HL-60 (cell line): ENCODE results near the gene HOXD13.

ENCODE experiments used
- DNase-seq, 2 experiments: peaks; one replicate each; pipeline ENCODE4 v3.0.0-alpha.2; 2010 to 2020; ENCODE audit warnings: low read depth in 1 of 2, low spot score in 1 of 2
- H3K27ac ChIP-seq: fragments of 250-450 bp; sonication (Bioruptor Pico); replicated peaks from 2 replicates; pipeline ENCODE4 v1.5.1; 2020; ENCODE audit warnings: mild to moderate bottlenecking, moderate library complexity
- H3K27me3 ChIP-seq: fragments of 250-450 bp; sonication (Bioruptor Pico); 2 replicates; pipeline ENCODE4 v1.5.1; 2021; ENCODE audit warnings: mild to moderate bottlenecking, moderate library complexity; ENCODE audit not compliant: insufficient read depth, poor library complexity, severe bottlenecking
- H3K4me3 ChIP-seq: replicated peaks from 2 replicates; pipeline ENCODE4 v1.5.1; 2011; ENCODE audit warnings: mild to moderate bottlenecking, control low read depth, low read length; ENCODE audit not compliant: insufficient read depth
- GABPA ChIP-seq: IDR thresholded peaks from 2 replicates; pipeline ENCODE4 v1.6.1; 2012; ENCODE audit warnings: low read depth
- POLR2AphosphoS5 ChIP-seq: IDR thresholded peaks from 2 replicates; pipeline ENCODE4 v1.6.1; 2012; ENCODE audit warnings: low read depth
- REST ChIP-seq: IDR thresholded peaks from 2 replicates; pipeline ENCODE4 v1.6.1; 2012; ENCODE audit warnings: low read depth; ENCODE audit not compliant: insufficient replicate concordance
- SPI1 ChIP-seq: IDR thresholded peaks from 2 replicates; pipeline ENCODE4 v1.6.1; 2012; ENCODE audit warnings: low read depth, mild to moderate bottlenecking, borderline replicate concordance
- TF ChIP-seq, protein P1 (sequence below): IDR thresholded peaks from one replicate; pipeline ENCODE4 v1.5.1; 2011; ENCODE audit warnings: low read length, control low read depth, inconsistent platforms; ENCODE audit not compliant: insufficient read depth

Gene HOXD13

DNA sequence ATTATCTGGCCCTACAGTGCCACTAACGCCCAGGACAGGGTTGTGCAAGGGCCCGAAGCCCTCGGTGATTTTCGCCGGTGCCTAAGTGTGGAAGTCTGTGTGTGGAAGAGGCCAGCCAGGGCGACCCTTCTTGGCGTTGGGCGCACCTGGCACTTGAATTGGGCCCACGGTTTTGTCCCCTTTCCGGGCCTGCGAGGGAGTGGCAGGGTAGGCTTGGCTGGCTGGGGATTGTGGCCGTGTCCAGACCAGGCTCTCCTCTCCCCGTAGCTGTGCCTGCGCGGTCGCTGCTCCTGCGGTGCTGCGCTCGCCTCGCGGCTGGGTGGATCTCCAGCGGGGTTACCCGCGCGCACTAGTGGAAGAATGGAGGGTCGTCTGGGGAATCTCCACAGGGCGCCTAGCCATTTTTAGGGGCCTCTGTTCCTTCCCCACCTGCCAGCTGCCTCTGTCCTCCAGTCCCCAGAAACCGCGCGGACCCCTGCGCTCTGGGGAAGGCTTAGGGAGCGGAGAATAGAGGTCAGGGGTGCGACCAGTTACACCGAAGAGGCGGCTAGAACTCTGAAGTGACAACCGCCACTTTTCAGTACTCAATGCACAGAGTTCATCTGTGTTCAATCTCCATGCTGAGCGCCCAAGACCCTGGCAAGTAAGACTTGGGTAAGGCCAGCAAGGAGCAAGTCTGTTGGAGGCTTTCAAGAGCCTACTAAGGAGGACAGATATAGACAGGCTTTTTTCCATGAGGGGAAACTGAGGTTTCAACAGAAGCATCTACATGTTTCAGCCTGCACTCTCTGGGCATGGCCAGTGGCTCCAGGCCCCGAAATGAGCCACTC is 24.7 kb upstream of the HOXD13 start:
- DNase-seq = no peak
- Histone ChIP-seq H3K27me3 (peaks cover 64% of the 10 kb centered on the region), H3K27ac (no peak overlapping the region), H3K4me3 (no peak overlapping the region)
- TF ChIP-seq REST (no peak), GABPA (no peak), POLR2AphosphoS5 (no peak), SPI1 (no peak)
- TF ChIP-seq, protein P1, sequence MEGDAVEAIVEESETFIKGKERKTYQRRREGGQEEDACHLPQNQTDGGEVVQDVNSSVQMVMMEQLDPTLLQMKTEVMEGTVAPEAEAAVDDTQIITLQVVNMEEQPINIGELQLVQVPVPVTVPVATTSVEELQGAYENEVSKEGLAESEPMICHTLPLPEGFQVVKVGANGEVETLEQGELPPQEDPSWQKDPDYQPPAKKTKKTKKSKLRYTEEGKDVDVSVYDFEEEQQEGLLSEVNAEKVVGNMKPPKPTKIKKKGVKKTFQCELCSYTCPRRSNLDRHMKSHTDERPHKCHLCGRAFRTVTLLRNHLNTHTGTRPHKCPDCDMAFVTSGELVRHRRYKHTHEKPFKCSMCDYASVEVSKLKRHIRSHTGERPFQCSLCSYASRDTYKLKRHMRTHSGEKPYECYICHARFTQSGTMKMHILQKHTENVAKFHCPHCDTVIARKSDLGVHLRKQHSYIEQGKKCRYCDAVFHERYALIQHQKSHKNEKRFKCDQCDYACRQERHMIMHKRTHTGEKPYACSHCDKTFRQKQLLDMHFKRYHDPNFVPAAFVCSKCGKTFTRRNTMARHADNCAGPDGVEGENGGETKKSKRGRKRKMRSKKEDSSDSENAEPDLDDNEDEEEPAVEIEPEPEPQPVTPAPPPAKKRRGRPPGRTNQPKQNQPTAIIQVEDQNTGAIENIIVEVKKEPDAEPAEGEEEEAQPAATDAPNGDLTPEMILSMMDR = no peak

DNA sequence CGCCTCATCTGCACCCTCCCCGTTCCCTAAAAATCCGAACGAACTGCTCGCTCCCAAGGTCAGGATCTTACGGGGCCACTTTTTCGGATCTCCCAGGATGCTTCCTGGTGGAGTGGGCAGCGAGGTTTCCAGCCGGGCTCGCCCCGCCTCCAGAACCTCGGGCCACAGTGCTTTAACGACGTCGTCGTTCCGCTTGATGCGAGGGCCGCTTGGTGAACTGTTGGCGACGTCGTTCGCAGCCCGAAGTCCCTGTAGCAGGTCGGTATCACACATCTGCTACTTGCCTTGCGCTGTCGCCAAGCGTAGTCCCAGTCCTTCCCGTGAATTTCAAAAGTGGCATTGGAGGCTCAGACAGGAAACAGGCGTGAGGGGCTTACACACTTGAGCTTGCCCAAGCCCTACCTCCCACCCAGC is 24.1 kb upstream of the HOXD13 start:
- H3K27ac ChIP-seq = no peak overlapping the region
- no peak overlapping the region for H3K4me3 ChIP-seq
- DNase-seq = no peak
- no peak for TF ChIP-seq POLR2AphosphoS5
- no peak for TF ChIP-seq SPI1
- TF ChIP-seq REST = no peak
- no peak for TF ChIP-seq GABPA
- TF ChIP-seq, protein P1 = no peak
- peaks cover 70% of the 10 kb centered on the region for H3K27me3 ChIP-seq

DNA sequence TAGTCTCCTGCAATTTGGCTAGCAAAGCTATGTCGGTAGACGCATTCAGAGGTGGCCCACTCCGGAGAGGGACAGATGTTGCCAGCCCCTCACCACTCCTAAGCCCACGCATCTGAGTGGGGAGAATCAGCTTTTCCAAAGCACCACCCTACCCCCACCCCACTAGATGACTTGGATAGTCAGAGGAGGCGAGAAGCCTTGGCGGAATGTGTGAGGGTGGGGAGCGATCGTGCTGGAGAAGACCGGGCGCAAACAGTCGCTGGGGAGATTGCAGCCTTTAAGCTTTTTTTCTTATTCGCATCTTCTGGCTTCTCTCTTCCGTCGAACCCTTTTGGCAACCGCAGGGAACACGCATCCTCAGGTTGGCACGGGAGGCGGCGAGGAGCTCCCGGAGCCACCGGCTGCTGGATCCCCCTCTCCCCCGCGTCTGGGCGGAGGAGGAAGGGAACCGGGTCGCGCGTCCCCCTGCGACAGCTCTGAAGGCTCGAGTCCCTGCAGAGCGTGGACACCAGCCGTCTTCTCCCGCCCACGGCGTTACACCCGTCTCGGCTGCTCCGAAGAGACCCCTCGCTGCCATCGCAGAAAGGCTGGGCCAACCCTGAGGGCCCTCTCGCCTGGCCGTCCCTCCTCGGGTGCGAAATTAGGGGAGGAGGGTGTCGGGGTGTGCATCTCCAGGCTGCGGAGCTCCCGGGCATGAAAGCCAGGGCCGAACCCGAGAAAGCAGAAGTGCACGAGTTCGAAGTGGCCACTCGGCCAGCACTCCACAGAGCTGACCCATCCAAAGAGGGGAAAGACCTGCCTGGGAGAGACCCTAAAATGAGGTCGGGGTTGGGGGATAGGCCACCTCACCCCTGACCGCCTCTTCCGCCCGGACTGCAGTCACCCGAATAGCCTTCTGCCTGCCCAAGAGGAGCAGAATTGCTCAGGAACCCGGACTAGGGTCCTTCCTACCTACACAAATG is 20.9 kb upstream of the HOXD13 start:
- Histone ChIP-seq H3K27me3 (peaks cover 83% of the 10 kb centered on the region), H3K27ac (no peak overlapping the region), H3K4me3 (no peak overlapping the region)
- no peak for TF ChIP-seq GABPA
- TF ChIP-seq SPI1 = peak; percentile 20; the same call in 1 of the 2 replicates
- TF ChIP-seq REST = no peak
- TF ChIP-seq, protein P1 = no peak
- no peak for DNase-seq
